Measurements from ENCODE around the gene CDON.

GRCh38 chr11:125998267-125998666 lies 64.4 kb downstream of the CDON start:
- TF ChIP-seq CTCF (IDR thresholded peaks at IDR 0.05) (no peak), POLR2AphosphoS5 (IDR thresholded peaks at IDR 0.05) (no peak), POLR2A (IDR thresholded peaks at IDR 0.05) (no peak)
